ENCODE measurements around the gene ST6GAL1. TPM values are rescaled to one million over a fixed set of nuclear protein-coding genes. Genes with fewer than 3 reads are reported as not detected.

ST6GAL1 gene
- total and polyA plus RNA-seq, 2 of the 13 experiments (the other 11 are each of a cell fraction or from before 2014, with no cell fraction given) = 79.9 to 164 TPM

DNA sequence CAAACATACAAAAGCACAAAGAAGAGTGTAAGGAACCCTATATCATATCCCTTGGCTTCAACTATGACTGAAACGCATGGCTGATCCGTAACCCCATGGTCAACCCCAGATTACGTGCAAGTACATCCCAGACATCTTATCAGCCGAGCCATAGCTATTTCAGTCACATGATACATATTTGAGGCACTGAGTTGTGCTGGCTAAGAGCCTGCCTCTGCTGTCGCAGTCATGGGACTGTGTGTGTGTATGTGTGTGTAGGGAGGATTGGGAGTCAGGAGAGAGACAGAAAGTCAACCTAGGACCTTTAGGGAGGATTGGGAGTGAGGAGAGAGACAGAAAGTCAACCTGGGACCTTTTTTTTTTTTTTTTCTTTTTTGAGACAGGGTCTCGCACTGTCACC is 8.4 kb downstream of the ST6GAL1 start:
- BruUV-seq (replicated peaks) = no TSS peak
- no peak overlapping the region for H3K4me2 ChIP-seq (ENCODE audit: low read depth, low read length)
- in situ Hi-C loops (cut with HindIII; ENCODE audit: extremely low pct_ligation_motif_present, low pct_unique_long_range_greater_than_20kb) (loop anchor here (10.0 kb wide), 1 partner anchor 126 kb away; no protein-coding TSS in a partner anchor), intact Hi-C loops (cut with micrococcal nuclease; ENCODE audit: unreplicated experiment) (no loop called here)
- no peak overlapping the region for H2AFZ ChIP-seq (ENCODE audit: low read length)
- no peaks in the 10 kb centered on the region for H4K20me1 ChIP-seq (ENCODE audit: insufficient read depth, low read length)
- no peak for ATAC-seq
- no peaks in the 10 kb centered on the region for H3K27me3 ChIP-seq (ENCODE audit: control insufficient read depth in 1 of 2, insufficient read depth in 2 of 2, low read length in 2 of 2)
- ChIA-PET POLR2A (no interaction called here), CTCF (ENCODE audit: low intra/inter-chr PET ratio, low total read pairs) (no interaction called here)
- no peak overlapping the region for H3K4me3 ChIP-seq (replicated peaks in 1 of 3; ENCODE audit: insufficient read depth in 1 of 3, low read depth in 2 of 3, low read length in 3 of 3)
- no peak for FAIRE-seq
- no peaks in the 10 kb centered on the region for H3K36me3 ChIP-seq (replicated peaks in 1 of 2; ENCODE audit: control insufficient read depth in 1 of 2, insufficient read depth in 2 of 2, low read length in 2 of 2)
- H3K4me1 ChIP-seq (ENCODE audit: insufficient read depth, low read length) = peaks cover 10% of the 10 kb centered on the region
- H3K9me3 ChIP-seq (ENCODE audit: low read length) = no peaks in the 10 kb centered on the region
- TF ChIP-seq ZNF768 (CRISPR knock-in tag; IDR thresholded peaks at IDR 0.05) (no peak), KDM5A (IDR thresholded peaks at IDR 0.05; ENCODE audit: borderline replicate concordance, low read length) (no peak), ZNF446 (CRISPR knock-in tag; IDR thresholded peaks at IDR 0.05) (no peak), SMC3 (IDR thresholded peaks at IDR 0.05; ENCODE audit: low read length) (no peak), ELF3 (CRISPR knock-in tag; IDR thresholded peaks at IDR 0.05) (no peak), ZNF296 (CRISPR knock-in tag; conservative IDR thresholded peaks at IDR 0.05) (no peak), CHCHD3 (CRISPR knock-in tag; IDR thresholded peaks at IDR 0.05) (no peak), ZNF562 (CRISPR knock-in tag; IDR thresholded peaks at IDR 0.05; ENCODE audit: borderline replicate concordance) (no peak), RBFOX2 (IDR thresholded peaks at IDR 0.05; ENCODE audit: low read depth, low read length) (no peak), KMT2B (CRISPR knock-in tag; IDR thresholded peaks at IDR 0.05) (no peak)
- TF ChIP-seq, protein P1, sequence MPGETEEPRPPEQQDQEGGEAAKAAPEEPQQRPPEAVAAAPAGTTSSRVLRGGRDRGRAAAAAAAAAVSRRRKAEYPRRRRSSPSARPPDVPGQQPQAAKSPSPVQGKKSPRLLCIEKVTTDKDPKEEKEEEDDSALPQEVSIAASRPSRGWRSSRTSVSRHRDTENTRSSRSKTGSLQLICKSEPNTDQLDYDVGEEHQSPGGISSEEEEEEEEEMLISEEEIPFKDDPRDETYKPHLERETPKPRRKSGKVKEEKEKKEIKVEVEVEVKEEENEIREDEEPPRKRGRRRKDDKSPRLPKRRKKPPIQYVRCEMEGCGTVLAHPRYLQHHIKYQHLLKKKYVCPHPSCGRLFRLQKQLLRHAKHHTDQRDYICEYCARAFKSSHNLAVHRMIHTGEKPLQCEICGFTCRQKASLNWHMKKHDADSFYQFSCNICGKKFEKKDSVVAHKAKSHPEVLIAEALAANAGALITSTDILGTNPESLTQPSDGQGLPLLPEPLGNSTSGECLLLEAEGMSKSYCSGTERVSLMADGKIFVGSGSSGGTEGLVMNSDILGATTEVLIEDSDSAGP (CRISPR knock-in tag; IDR thresholded peaks at IDR 0.05; ENCODE audit: borderline replicate concordance) = no peak
- TF ChIP-seq, protein P2, sequence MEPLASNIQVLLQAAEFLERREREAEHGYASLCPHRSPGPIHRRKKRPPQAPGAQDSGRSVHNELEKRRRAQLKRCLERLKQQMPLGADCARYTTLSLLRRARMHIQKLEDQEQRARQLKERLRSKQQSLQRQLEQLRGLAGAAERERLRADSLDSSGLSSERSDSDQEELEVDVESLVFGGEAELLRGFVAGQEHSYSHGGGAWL (CRISPR knock-in tag; IDR thresholded peaks at IDR 0.05) = no peak
- TF ChIP-seq, protein P3, sequence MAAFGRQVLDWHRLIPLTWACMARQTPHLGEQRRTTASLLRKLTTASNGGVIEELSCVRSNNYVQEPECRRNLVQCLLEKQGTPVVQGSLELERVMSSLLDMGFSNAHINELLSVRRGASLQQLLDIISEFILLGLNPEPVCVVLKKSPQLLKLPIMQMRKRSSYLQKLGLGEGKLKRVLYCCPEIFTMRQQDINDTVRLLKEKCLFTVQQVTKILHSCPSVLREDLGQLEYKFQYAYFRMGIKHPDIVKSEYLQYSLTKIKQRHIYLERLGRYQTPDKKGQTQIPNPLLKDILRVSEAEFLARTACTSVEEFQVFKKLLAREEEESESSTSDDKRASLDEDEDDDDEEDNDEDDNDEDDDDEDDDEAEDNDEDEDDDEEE (CRISPR knock-in tag; IDR thresholded peaks at IDR 0.05) = no peak
- H3K27ac ChIP-seq (ENCODE audit: extremely low read length, insufficient read depth, low read length) = no peak overlapping the region
- DNase-seq (ENCODE audit: low spot score) = no peak
- 98% methylated on average over 6 of the region's 6 CpGs for WGBS (ENCODE audit: low lambda C conversion rate)
- no peak overlapping the region for H3K9ac ChIP-seq (ENCODE audit: insufficient read depth, low read depth, low read length)
- H3K79me2 ChIP-seq (ENCODE audit: insufficient read depth, low read length) = no peaks in the 10 kb centered on the region

Measured in HepG2 (cell line).